Measurements from ENCODE around the gene NUP85.
"Not testable (repeated sequence)": the region's sequence is repeated elsewhere in the genome, so short reads cannot be mapped to it uniquely, and the experiment has no call there.

Gene NUP85

GRCh38 chr17:75245011-75245410, 39.5 kb downstream of the NUP85 start:
- TF ChIP-seq CTCF (conservative IDR thresholded peaks at IDR 0.05) = no peak
- peak overlapping the region; percentile 39 for H3K27ac ChIP-seq

- no peak for TF ChIP-seq CTCF (conservative IDR thresholded peaks at IDR 0.05)
- H3K27ac ChIP-seq = no peak overlapping the region
These were observed 40.9 kb downstream of the NUP85 start for GRCh38 chr17:75246404-75246803.

- H3K27ac ChIP-seq = no peak overlapping the region
- no peak for TF ChIP-seq CTCF (conservative IDR thresholded peaks at IDR 0.05)
These were observed 44.1 kb downstream of the NUP85 start for GRCh38 chr17:75249564-75249963.

GRCh38 chr17:75250009-75250471, 44.6 kb downstream of the NUP85 start:
- no peak for TF ChIP-seq CTCF (conservative IDR thresholded peaks at IDR 0.05)
- no peak overlapping the region for H3K27ac ChIP-seq

GRCh38 chr17:75252039-75252816, 46.7 kb downstream of the NUP85 start:
- no peak overlapping the region for H3K27ac ChIP-seq
- no peak for TF ChIP-seq CTCF (conservative IDR thresholded peaks at IDR 0.05)

GRCh38 chr17:75255954-75256698, 50.6 kb downstream of the NUP85 start:
- H3K27ac ChIP-seq = not testable (repeated sequence)

GRCh38 chr17:75257228-75257627, 51.7 kb downstream of the NUP85 start:
- H3K27ac ChIP-seq = not testable (repeated sequence)

GRCh38 chr17:75260641-75261335, 55.3 kb downstream of the NUP85 start:
- H3K27ac ChIP-seq = peak overlapping the region; percentile 97
- no peak for TF ChIP-seq CTCF (conservative IDR thresholded peaks at IDR 0.05)
